ENCODE results near the gene TBC1D23. TPM values are rescaled to one million over a fixed set of nuclear protein-coding genes. Genes with fewer than 3 reads are reported as not detected.
A peak's percentile ranks its signal among the peaks of the same experiment; 100 is the strongest.
"Not testable (repeated sequence)": the region's sequence is repeated elsewhere in the genome, so short reads cannot be mapped to it uniquely, and the experiment has no call there.

TBC1D23 gene
- total RNA-seq, 1 donor from 2014 or later, result 58.1 TPM

DNA sequence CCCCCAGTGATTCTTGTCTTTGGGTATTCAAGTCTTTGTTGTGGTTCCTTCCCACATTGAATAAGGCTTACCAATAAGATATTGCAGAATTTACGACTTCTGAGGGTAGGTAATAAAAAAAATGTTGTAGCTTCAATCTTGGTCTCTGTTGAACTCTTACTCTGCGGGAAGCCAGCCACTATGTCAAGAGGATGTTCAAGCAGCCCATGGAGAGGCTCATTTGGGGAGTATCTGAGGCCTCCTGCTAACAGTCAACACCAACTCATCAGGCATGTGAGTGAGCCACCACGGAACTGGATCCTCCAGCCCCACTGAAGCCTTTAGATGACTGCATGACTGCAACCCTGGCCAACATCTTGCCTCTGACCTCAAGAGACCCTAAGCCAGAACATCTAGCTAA lies 3.2 kb upstream of the TBC1D23 start:
- DNase-seq, result no peak

DNA sequence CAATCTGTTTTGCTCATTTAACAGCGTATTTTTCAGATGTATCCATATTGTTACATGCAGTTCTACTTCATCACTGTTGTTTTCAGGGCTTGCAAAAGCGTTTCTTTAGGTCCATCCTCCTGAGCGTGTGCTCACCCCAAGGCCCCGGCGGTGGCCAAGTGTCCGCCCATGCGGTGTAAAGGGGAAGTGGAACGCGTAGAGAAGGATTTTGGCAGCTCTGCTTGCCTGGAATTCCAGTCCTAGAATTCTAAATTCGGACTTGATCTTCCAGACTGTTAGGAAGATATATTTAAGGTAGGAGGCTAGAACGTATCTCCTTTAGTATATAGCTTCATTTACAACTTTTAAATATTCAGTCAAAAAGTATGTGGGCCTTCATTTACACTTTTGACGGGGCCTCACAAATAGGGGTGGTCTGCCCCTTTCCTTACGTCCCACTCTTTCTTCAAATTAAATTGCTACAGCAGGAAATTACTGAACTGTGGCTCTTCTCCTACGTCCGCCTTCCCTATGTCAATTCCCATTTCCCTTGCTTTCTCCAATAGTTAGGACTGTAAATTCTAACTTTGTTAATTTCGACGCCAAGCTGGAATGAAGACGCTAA lies 609 bp upstream of the TBC1D23 start:
- DNase-seq, result peak; percentile 84

DNA sequence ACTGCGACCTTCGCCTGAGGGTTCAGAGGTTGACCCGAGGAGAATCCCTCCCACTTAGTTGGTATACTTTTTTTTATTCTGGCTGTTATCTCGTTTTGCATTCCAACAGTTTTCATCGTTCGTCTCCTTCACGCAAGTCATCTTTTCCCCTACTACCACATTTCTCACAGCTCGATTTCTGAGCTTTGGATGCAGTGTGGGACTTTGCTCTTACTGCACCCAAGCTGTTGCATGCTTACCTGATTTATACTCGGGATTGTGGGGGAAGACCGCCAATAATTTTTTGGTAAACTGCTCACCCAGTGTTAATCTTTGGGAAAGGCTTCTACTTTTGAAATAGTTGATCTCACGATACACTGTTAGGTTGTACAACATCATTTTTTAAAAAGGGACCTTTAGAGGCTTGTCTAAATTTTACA lies 702 bp downstream of the TBC1D23 start:
- DNase-seq, result no peak

DNA sequence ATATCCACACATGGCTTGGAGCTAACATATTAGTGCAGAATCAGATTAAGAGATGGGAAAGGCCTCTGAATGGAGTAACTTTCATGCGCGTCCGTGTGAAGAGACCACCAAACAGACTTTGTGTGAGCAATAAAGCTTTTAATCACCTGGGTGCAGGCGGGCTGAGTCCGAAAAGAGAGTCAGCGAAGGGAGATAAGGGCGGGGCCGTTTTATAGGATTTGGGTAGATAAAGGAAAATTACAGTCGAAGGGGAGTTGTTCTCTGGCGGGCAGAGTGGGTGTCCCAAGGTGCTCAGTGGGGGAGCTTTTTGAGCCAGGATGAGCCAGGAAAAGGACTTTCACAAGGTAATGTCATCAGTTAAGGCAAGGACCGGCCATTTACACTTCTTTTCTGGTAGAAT lies 2.1 kb downstream of the TBC1D23 start:
- not testable (repeated sequence) for DNase-seq

DNA sequence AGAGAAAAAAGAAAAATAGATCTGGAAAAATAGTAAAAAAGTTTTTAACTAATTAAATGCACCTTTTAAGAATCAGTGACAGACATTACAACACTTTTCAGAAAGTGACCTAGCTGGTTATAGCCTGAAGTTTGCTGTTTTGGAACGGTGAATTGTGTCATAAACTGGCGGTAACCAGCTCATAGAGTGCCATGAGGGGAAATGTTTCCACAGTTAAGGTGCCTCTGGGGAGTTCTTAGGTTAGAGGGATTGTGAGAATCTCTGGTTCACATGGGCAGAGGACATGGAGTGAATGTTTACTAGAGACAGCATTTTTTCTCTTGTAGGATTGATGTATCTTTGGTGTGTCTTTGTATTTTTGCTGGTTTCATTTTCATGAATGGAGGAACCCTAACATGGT lies 2.8 kb downstream of the TBC1D23 start:
- no peak for DNase-seq

DNA sequence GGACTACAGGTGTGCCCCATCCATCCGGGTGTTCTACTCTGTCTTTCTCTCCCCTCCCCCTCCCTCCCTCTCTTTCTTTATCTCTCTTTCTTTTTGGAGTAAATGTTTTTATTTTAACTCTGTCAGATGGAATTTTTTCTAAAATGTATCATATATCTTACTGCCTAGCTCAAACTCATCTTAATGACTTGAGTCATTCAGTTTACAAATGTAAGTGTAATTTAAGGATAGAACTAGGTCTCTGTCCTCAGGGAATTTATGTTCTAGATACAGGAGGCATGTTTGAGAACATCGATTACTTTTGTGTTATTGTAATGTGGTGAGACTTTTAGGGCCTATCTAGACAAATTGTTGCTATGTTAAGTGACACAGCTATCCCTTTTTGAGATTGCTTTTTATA lies 3.5 kb downstream of the TBC1D23 start:
- DNase-seq, result no peak

DNA sequence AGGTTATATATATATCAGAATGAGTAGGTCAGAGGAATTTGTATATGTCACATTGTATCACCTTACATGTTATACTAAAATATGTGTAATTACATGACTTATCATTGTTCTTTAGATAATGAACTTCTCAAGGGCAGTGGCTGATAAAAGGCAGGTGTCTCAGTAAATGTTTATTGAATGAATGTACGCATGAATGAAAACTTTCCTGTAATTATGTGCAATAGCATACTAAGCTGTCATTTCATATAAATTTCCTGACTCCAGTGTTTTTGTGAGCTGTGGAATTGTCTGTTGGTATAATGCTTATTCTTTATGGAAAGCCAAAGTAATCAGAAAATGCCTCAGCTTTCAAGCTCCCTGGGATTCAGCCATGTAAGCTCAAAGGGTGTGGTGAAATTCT lies 4.2 kb downstream of the TBC1D23 start:
- DNase-seq, result no peak

DNA sequence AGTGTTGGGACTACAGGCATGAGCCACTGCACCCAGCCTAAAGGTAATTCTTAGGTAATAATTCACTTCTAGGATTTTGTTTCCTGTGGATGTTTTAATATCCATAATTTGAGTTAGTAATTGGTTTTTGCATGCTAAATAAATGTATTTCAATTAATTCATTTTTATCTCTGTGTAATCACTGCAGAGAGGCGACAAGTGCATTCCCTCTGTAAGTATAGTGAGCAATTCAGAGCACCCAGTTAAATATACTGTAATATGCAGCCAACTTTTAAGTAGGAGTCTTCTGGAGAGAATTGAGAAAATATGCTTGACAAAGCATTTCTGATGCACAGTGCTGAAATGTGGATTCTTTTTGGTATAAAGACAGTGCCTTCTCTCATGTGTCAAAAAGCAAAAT lies 5.7 kb downstream of the TBC1D23 start:
- no peak for DNase-seq

DNA sequence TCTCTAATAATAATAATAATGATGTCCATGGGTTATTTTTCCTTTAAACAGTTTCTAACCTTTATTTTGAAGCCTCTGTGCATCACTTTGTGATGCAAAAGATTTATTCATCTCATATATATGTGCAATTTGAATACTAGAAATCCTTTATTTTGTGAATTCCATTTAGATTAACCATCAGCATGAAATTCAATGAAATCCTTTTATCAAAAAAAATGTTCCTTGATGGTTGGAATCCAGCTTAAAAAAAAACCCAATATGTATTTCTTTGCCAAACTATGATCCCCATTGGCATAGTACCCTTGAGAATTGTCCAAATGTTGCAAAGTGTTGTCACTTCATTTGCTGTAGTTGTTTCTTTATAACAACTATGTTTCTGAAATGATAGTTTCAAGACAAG lies 7.4 kb downstream of the TBC1D23 start:
- no peak for DNase-seq

DNA sequence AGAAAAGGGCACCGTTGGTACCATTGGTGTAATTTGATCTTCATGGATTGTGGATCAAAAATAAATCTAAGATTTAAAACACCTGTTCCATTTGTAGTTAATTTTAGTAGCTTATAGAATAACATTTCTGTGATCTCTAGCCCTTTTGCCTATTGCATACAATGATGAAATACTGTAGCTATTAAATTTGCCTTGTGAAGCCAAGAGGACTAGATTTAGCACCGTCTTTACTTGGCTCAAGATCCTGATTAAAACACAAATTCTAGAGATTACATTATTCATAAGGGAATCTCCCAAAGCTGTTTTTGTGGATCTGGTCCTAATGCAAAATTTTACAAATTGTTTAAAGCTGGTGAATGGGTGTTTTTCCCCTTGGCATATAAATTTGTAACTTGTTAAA lies 8.2 kb downstream of the TBC1D23 start:
- DNase-seq, result peak; percentile 11

DNA sequence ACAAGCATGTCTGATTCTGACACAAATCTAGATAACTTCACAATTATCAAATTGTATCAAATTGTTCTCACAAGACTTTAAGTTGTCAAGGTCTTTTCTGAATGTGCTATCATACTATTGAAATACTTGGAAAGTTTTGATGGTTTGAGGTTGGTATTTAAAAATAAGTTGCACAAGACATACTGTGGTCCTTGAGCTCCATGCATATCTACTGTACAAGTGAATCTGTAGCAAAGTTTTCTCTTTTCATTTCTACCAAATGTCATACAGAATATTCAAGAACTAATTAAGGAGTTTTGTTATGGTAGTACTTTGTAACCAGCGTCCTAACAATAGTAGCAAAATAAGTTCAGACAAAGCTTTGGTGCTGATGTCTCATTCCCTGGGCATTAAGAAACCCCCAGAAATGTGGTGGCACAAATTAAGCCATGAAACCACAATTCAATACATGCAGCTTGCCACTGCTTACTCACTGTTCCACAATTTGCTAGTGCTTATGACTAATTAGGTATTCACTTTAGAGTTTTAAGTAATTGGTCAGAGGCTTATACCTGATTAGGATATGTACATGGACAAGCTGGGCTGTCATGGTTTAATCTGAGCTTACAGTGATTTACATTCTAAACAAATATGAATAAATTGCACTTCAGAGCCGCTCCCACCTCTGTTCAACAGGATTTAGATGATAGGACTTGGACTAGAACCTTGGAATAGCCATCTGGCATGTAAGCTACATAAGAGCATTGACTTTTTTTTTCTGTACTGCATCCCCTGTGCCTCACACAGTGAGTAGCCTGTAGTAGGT lies 8.8 kb downstream of the TBC1D23 start:
- no peak for DNase-seq

DNA sequence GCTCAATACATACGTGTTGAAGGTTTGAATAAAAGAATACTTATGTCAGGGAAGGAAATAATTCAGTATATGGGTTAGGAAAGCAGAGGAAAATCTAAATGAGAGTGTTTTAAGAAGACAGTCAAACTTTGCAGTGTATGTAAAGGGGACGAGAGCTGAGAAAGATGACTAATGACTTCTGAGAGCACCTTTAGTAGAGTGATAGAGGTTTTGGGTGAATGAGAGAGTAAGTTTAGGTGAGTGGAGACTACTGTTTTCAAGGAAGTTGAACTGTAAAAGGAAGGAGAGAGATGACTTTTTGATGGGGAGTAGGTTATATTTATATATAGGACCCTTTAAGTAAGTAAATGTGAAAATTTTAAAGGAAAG lies 9.4 kb downstream of the TBC1D23 start:
- no peak for DNase-seq

DNA sequence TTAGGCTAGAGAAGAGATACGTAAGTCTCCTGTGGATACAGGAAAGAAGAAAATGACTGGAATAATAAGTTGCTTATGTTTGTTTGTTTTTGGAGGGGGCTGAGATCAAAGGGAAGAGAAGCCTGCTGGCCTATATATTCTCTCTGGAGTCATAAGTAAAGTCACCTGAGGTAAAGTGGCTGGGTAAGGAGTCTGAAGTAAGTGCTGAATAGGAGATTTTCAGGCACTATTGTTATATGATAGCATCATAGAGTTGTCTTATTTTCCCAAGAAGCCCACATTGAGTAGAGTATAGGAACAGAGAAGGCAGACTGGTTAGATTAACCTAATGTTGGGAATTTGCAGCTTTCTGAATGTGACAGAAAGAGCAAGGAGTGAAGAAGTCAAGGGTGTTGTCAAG lies 10.7 kb downstream of the TBC1D23 start:
- no peak for DNase-seq

DNA sequence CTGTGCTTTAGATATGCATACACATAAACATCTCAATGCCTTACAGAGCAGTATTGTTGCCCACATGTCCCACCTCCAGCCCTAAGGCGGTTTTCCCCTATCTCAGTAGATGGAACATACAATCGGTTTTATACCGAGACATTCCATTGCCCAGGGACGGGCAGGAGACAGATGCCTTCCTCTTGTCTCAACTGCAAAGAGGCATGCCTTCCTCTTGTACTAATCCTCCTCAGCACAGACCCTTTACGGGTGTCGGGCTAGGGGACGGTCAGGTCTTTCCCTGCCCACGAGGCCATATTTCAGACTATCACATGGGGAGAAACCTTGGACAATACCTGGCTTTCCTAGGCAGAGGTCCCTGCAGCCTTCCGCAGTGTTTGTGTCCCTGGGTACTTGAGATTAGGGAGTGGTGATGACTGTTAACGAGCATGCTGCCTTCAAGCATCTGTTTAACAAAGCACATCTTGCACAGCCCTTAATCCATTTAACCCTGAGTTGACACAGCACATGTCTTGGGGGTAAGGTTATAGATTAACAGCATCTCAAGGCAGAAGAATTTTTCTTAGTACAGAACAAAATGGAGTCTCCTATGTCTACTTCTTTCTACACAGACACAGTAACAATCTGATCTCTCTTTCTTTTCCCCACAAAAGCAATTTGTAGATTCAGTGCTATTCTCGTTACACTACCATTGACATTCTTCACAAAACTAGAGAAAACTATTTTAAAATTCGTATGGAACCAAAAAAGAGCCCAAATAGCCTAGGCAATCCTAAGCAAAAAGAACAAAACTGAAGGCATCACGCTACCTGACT lies 12.2 kb downstream of the TBC1D23 start:
- not testable (repeated sequence) for DNase-seq

DNA sequence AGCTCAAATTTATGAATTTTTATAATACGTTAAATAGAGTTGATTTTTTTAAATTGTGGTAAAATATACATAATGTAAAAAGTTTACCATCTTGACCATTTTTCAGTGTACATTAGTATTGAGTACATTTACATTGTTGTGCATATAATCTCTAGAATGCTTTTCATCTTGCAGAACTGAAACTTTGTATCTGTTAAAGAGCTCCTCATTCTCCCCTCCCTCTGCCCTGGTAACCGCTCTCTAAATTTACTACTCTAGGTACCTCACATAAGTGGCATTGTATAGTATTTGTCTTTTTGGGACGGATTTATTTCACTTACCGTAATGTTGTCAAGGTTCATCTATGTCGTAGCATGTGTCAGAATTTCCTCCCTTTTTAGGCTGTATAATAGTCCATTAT lies 13.6 kb downstream of the TBC1D23 start:
- DNase-seq, result no peak

DNA sequence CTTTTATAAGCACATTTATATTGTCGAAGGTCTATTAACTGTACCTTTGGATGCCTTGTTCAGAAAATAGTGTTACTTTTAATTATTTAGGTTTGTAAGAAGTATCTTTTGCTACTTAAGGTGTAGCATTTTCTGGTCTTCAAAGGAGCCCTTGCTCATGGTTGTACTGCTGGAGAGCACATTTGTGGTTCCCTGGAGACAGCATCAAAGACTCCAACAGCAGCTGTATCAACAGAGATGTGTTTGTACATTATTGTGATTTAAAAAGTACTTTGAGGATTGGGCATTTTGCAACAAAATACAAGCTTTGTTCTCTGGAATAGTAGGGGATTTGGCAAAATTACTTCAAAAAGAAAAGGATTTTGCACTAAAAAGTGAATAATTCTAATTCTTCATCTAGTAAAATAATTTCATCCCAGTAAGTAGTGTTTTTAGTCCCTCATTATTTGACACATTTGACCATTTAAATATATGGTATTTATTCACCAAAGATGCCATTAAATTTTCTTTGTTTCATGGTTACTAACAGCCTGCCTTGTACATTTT lies 16.5 kb downstream of the TBC1D23 start:
- no peak for DNase-seq

DNA sequence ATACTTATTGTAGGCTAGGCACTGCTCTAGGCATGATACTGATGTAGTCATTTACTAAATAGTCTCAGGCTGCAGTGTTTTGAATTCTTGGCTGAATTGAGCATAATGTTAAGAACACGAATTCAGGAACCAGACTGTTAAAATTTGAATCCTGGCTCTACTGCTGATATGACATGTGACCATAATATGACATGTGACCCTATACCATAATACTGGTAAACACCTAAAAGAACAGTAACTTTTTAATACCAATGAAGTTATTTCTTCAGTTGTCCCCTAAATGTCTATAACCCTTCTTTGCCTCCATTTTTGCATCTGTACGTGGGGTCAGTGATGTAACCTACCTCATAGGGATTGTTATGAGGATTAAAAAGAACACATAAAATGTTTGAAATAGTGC lies 18.1 kb downstream of the TBC1D23 start:
- no peak for DNase-seq

DNA sequence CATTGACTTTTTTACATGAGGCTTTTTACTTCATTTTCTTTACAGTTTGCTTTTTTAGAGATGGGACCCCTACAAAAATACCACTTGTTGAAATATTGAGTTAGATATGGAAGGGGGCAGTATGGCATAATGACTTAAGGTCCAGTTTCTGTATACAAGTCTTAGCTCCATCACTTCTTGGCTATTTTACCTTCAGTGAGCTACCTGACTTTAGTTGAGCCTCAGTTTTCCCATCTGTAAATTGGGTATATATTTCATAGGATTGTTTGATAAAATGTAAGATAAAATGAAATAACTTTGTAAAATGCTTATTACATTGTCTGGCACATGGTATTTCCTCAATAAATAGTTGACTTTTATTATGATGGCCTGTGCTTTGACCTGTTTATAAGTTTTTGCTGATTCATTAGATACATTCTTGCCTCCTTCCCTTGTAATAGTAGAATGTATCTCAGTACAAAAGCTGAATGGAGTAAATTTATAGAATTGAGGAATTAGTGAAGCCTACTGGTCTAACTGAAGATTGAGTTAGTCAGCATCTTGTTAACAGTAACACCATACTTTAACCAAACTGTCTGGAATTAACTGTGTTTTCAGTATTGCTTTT lies 27.6 kb downstream of the TBC1D23 start:
- no peak for DNase-seq

DNA sequence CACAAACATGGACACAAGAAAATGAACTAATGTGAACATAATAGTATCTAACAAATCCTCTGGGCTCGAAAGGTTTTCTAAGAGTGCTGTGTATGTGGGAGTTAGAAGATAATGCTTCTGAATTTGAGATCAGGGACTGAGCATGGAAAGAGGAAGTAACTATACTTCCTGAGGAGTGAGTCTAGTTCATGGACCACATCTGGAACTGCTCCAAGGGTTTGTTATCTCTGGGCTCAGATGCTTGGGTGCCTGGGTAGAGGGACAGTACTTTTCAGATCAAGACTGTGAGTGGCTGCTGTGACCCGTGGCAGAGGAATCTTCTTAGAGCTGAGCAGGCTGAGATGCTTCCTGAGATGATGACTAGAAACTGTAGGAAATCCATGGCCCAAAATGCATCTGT lies 28.5 kb downstream of the TBC1D23 start:
- no peak for DNase-seq

DNA sequence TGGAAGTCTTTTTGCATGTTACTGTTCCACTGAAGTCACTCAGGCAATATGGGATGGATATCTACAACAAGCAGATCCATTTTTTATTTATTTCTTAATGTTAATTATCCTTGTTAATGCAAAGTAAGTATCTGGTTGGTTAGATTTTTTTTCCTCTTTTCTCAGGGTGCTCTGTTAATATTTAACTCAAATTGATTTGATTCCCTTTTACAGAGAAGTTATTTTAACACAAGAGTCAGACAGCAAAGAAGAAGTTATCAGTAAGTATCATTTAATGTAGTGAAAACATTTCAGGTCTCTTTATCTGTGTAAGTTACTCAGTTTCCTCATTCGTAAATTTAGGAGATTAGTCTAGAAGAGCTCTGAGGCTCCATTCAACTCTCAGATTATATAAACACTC lies 34.3 kb downstream of the TBC1D23 start:
- no peak for DNase-seq

DNA sequence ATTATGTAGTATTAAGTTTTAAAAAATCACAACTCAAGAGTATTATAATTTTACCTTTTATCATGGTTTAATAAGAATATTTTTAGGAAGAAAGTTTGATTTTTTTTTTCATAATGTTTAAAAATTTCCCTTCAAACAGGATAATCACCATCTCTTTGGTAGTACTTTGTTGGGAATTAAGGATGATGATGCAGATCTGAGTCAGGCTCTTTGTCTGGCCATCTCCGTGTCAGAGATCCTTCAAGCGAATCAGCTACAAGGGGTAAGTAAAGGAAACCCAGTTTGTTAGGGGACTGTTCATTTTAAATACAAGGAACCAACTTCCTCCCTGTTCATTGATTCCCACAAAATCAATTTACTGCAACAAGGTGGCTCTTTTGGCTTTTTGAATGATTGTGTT lies 37.0 kb downstream of the TBC1D23 start:
- no peak for DNase-seq

DNA sequence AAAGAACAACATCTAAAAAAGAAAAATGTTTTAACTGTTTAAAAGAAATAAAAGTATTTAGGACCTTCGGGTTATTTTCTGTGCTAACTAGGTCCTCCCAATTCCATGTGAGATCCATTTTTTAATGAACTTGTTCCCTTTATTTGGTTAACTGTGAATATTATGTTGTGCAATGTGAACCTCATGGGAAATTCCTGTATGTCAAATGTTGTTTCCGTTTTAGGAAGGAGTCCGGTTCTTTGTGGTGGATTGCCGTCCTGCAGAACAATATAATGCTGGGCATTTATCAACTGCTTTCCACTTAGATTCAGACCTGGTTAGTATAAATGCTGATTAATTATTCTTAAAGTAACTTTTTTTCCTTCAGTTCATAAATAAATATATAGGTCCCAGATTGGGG lies 38.2 kb downstream of the TBC1D23 start:
- no peak for DNase-seq

DNA sequence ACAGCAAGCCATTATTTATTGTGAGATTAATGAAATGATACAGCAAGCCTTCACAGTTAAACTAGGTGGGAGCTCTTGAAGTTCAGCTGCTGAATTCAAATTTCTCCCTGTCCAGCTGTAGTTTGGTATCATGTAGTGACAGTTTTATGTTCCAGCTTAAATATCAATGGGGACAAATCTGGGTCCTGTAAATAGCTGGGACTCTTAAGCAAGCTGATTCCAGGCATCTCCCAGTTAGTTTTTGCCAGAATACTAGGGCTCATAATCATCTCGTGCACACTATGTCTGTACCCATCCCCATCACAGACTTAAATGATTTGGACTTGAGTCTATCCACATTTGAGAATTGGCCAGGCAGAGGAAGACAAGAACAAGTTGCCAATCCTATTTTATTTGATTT lies 45.9 kb downstream of the TBC1D23 start:
- DNase-seq, result no peak

Data from tongue (tissue), 2 donors.